ENCODE data around the gene GNG8.
A peak's percentile ranks its signal among the peaks of the same experiment; 100 is the strongest.

Gene GNG8

DNA sequence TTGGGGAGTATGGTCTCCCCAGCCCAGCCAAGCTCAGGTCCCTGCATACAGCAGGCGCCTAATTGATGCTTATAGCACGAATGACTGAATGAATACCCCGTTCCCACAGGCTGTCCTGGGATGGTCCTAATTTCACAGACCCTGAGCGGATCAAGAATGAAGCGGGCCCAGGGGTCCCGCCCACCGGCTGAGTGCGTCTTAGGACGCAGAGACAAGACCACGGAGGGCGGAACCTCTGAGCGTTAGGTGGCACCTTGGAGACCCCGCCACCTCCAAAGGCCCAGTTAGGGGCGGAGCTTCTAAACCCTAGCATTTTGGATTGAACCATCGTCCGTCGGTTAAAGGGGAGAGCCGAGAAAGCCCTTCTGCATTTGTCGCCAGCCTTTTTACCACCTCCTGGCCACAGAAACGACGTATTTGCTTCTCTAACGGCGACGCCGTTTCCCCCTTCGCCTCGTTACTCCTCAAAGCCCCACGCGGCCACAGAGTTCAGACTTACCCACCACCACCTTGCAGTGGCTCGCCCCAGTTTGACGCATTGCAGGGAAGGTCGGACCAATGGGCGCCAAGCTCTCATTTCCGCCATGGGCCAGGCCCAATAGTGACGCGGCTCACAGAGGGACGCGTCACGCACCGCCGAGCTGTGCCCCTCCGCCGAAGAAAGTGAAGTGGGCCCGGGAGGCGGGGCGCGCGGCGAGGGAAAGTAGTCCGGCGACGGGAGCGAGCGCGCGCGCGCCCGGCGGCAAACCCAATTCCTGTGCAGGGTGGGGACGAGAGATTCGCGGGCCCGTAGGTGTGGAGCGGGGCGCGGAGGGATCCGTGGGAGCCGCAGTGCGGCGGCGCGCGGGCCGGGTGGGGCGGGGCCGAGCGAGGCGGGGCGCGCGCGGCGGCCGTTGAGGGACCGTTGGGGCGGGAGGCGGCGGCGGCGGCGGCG lies 35.4 kb downstream of the GNG8 start:
- peak; percentile 100 for DNase-seq

DNA sequence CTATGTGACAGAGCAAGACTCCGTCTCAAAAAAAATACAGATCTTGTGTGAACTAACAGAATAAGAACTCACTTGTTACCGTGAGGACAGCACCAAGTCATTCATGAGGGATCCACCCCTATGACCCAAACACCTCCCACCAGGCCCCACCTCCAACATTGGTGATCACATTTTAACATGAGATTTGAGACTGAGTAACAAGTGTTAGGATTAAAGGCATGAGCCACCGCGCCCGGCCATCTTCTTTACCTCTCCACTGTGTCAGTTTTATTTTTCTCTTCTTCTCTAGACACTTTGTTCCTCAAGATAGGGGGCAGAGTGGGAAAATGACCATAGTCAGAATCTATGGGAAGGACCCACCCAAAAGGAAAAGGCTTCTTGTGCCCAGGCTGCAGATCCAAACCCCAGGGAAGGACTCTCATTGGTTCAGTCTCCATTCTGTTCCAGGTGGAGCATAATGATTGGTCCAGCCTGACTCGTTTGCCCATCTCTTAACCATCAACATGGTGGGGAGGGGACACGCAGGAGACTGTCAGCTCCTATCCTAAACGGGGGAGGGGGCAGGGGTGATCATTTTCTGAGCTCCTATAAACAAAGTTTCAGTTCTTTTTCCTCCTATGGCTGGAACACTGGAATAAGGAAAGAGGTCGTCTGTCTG lies 36.2 kb downstream of the GNG8 start:
- DNase-seq = peak; percentile 30

DNA sequence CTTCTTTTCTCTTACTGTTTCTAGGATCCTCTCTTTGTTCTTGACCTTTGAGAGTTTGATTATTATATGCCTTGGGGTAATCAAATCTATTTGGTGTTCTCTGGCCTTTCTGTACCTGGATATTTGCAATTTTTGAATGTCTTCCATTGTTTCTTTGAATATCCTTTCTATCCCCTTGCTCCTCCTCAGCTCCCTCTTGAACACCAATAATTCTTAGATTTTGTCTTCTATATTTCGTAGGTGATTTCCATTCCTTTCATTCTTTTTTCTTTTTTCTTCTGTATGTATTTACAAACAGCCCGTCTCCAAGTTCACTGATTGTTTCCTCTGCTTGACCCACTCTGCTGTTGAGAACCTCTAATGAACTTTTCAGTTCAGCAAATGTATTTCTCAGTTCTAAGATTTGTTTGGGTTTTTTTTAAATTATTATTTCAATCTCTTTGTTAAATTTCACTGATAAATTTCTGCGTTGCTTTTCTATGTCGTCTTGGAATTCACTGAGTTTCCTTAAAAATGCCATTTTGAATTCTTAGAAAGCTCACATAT lies 37.6 kb downstream of the GNG8 start:
- DNase-seq = no peak

GRCh38 chr19:46596008-46596407 lies 40.0 kb downstream of the GNG8 start:
- DNase-seq = peak; percentile 7

- no peak for DNase-seq
Observed at GRCh38 chr19:46591870-46592269, 44.1 kb downstream of the GNG8 start.

GRCh38 chr19:46591254-46591653 lies 44.7 kb downstream of the GNG8 start:
- DNase-seq = no peak

GRCh38 chr19:46587861-46588260 lies 48.1 kb downstream of the GNG8 start:
- peak; percentile 9 for DNase-seq

- no peak for DNase-seq
Observed at GRCh38 chr19:46586294-46586693, 49.7 kb downstream of the GNG8 start.

GRCh38 chr19:46585539-46585938 lies 50.5 kb downstream of the GNG8 start:
- no peak for DNase-seq

Data from activated CD8-positive, alpha-beta memory T cell treated with anti-CD3 and anti-CD28 coated beads for 24 hours (primary cell).